SIG-M5 (cell line): Measurements from ENCODE around the gene NRXN3.
"Not testable (repeated sequence)": the region's sequence is repeated elsewhere in the genome, so short reads cannot be mapped to it uniquely, and the experiment has no call there.

Experiments used
- DNase-seq: peaks from one replicate; lab custom pipeline; 2025; lab: John Stamatoyannopoulos, UW

Gene NRXN3

DNA sequence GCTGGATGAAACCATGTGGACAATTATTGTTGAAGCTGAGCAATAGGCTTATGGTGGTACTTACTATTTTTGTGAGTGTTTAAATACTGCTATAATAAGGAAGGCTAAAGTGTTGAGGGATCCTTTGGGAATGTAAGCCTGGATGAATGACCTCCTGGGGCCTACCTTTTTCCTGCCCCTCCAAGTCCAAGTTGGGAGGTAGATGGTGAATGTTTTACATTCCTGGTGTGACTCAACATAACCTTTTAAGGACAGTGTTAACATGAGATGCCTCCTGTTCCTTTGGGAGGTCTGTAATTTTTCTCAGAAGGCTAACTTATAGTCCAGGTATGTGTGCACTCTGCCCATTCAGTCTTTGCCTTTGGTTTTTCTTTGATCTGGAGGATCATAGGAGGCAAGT, 315.9 kb downstream of the NRXN3 start:
- DNase-seq, result no peak

DNA sequence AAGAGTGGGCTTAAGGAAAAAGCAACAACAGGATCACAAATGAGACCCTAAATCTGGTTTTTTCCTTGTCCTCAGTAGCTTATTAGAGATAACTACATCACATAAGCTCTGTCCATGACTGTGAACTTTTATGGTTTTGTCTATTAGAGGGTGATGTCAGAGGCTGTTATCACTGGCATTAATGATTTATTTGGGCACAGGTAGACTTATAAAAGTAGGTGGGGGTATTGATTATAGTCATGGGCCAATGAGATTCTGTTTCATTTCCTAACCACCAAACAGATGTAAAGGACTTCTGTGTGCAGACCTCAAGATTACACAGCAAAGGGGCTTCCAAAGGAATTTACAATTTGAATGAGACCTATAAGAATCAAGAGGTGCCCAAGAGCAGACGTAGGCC, 316.4 kb downstream of the NRXN3 start:
- DNase-seq, result no peak

- DNase-seq, result not testable (repeated sequence)
These were observed 317.4 kb downstream of the NRXN3 start for GRCh38 chr14:78487573-78487972.

DNA sequence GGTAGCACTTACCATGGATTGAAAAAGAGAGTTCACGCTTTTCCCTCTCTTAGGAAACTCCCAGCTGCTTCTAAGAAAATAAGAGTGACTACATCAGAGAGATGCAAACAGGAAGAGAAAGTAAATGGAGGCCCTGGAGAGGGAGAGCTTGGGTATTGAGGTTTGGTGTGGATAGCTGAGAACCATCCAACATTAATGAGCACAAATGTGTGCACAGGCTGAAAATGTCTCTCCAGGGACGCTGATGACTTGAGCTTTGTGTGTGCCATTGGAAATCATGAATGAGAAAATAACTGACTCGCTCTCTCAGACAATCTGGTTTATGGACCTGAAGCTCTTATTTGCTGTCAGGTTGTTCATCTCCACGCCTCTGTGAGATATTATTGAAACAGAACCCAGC, 318.8 kb downstream of the NRXN3 start:
- no peak for DNase-seq

- no peak for DNase-seq
These were observed 320.9 kb downstream of the NRXN3 start for GRCh38 chr14:78491048-78491447.

DNA sequence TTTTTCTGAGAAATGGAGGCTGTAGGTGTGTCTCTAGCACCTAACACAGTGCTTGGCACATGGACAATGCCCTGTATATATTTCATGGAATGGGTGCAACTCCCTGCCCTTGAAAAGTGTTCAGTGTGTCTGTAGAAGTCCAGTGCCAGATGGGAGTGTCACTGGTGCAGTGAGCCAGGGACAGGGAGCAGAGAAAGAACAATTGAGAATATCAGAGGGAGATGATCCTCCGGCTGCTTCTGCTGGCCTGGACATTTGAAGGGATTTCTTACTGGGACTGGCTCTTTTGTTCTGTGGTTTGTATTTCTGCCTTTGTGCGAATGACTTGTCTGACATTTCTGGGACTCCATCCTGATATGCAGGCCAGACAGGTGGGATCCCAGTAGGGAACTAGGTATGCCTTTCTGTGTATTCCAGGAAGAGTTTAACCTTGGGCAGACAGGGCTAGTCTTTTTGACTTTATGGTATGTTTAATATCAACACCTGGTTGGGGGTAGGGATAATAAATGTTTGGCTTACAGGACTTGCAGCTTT, 328.0 kb downstream of the NRXN3 start:
- DNase-seq, result no peak

DNA sequence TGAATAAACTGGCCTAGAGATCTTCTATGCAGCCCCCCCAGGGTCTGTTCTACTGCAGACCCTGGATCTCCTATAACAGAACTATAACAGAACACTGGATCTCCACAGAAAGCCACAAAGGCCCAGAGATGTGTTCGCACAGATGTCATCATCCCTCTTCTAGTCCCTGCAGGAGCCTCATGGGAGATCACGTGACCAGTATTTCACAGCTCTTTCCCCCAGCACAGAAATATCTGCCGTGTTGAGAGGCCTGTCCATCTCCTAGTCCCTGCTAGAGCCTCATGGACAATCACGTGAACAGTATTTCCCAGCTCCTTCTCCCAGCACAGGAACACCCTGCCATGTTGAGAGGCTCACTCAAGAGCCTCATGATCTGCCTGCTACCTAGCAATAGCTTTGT, 331.7 kb downstream of the NRXN3 start:
- no peak for DNase-seq

DNA sequence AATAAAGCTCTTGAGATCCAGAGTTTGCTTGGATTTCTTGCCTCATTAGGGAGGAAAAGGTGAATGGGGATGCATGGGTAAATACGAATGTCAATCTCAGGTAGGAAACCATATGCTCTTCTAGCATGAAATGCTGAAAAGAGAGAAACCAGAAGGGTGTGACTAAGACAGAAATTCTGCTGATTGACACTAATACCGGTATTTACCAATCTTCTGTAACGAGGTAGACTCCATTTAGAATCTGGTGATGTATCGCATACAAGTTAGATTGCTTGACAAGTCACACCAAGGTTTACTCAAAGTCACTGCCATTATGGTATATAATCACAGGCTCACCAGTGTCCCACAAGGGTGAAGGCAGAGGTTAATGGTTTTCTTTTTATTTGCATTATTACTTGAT, 337.9 kb downstream of the NRXN3 start:
- DNase-seq, result no peak

DNA sequence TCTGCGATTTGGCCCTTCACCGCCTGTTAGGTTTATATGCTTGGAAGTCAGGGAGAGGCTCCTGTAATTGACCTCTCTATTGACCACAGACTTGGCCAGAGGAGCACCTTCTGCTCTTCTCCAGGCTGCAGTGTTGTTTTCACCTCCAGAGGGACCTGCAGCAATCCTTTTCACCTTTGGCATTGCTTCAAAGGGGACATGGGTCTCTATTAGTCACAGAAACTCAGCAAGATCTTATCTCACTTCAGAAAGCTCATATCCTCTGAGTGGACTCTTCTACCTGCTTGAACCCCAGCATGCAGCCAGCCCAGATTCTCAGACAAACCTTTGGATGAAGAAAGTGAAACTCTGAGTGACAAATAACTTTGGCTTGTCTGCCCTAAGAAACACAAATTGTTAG, 339.3 kb downstream of the NRXN3 start:
- DNase-seq, result no peak

- DNase-seq, result no peak
These were observed 341.8 kb downstream of the NRXN3 start for GRCh38 chr14:78512021-78512420.

- no peak for DNase-seq
These were observed 349.7 kb downstream of the NRXN3 start for GRCh38 chr14:78519863-78520262.

GRCh38 chr14:78524196-78524595, 354.0 kb downstream of the NRXN3 start:
- DNase-seq, result no peak

DNA sequence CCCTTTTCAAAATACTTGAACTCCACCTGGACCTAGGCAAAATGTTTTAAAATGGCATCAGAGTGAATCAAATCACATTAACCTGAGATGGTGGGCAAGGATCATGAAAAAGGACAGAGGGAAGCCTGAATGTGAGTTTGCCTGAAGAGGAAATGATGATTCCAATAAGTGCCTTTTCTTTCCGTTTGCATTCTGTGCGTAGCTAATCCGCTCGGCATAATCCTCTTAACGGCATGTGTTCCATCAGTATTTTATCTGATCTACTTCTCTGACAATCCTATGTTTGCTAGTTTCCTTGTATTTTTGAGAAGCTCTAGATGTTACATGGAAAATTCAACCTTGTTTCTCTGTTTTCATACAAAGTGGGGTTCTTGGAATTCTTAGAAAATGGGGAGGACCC, 354.6 kb downstream of the NRXN3 start:
- no peak for DNase-seq

- no peak for DNase-seq
These were observed 359.9 kb downstream of the NRXN3 start for GRCh38 chr14:78530078-78530477.

DNA sequence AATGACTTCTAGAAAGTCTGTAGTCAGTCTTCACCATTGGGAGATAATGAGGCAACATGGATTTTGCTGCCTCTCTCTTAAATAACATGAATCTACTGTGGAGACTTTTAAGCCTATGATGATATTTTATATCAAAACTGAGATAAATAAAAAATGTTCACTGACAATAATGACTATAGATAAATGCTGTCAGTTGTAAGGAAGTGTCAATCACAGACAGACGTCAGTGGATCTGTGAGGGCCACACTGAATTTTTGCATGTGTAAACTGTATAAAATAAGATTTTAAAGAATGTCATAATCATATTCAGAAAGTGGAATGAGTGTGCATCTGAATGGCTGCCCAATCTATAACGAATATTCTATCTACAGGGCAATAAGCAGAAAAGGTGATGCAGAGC, 364.0 kb downstream of the NRXN3 start:
- no peak for DNase-seq

DNA sequence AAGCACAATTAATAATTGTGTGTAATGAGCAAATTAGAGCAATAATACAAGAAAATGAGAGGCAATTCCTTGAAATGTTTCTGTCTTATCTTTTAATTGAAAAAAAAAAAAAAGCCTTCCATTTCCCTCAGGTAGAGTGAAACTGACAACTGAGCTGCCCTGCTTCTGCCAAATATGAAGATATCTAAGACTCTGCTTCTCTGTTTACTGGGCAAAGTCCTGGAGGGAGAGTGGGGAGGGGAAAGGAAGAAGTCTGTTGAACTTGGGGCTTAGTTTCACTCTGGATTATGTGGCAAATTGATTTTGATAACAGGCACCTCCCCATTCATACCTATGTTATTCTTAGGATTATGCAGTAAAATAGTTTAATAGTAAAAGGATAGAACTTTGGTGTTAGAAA, 364.9 kb downstream of the NRXN3 start:
- no peak for DNase-seq

DNA sequence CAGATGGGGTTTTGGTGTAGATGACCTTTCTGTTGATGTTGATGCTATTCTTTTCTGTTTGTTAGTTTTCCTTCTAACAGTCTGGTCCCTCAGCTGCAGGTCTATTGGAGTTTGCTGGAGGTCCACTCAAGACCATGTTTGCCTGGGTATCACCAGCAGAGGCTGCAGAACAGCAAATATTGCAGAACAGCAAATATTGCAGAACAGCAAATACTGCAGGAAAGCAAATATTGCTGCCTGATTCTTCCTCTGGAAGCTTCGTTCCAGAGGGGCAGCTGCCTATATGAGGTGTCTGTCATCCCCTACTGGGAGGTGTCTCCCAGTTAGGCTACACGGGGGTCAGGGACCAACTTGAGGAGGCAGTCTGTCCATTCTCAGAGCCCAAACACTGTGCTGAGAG, 371.6 kb downstream of the NRXN3 start:
- not testable (repeated sequence) for DNase-seq

DNA sequence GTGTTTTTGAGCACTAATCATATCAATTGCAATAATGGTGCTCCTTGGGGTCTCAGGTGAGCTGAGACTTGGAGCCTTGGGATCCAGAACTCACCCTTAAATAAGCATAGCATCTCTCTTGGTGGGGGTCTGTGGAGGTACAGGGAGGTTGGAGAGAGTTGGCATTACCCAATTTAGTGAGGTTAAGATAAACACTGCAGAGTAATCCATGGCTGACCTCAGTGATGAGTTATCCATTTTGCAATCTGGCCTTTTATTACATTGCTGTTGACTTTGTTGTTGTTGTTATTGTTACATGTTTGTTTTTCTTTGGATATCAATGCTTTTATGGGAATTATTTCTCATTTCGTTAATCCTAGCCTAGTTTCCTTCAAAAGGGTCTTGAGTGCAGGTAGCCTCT, 373.3 kb downstream of the NRXN3 start:
- DNase-seq, result no peak

DNA sequence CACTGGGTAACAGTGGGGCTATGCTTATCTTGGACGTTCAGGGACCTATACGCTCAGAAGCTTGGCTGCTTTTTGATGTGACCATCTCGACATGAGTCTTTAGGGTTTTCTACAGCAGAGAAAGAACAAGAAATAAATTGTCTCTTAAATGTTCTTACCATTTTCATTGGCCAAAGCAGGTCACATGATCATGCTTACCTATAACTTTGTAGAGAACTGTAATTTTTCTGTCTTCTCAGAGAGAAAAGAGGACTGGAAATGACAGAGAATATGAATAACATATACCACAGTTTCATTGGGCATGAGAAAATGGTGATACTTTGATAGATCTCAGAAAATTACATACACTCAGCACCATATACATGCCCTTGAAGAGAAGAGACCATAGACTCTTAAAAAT, 390.9 kb downstream of the NRXN3 start:
- DNase-seq, result no peak

- no peak for DNase-seq
These were observed 396.1 kb downstream of the NRXN3 start for GRCh38 chr14:78566026-78566858.

- no peak for DNase-seq
These were observed 396.6 kb downstream of the NRXN3 start for GRCh38 chr14:78566859-78567172.

DNA sequence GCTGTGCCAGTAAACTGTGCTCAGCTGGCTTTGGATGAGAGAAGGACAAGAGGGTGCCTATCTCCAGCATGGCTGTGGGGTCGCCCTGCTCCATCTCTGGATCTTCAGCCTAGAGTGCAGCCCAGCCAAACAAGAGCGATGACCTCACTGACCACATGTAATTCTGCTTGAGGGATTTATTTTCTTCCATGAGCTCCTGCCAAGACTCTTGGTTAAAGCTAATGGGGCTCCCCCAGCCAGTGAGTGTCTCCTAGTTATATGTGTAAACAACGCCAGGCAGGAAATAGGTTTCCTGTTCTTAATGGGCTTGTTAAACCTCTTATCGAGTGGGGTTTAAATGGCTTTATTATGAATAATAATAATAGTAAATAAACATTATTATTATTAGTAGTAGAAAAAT, 397.2 kb downstream of the NRXN3 start:
- DNase-seq, result no peak

- not testable (repeated sequence) for DNase-seq
These were observed 403.6 kb downstream of the NRXN3 start for GRCh38 chr14:78573736-78574135.
